Activated T-helper 1 cell treated with anti-CD3 and anti-CD28 coated beads, Interleukin-2, amount 50 U/mL, for 16 hours (primary cell): ENCODE results near the gene ROBO2.

Source experiments
- DNase-seq, 2 donors: peaks; one replicate each; pipeline ENCODE4 v3.0.0-alpha.2; 2020; ENCODE audit warnings: low read depth in 1 of 2, low spot score in 1 of 2

The ROBO2 gene

GRCh38 chr3:77051591-77051990 lies 11.7 kb downstream of the ROBO2 start:
- no peak for DNase-seq

GRCh38 chr3:77052051-77052501 lies 12.2 kb downstream of the ROBO2 start:
- no peak for DNase-seq

- no peak for DNase-seq
These were observed 13.1 kb downstream of the ROBO2 start for GRCh38 chr3:77052733-77053670.

DNA sequence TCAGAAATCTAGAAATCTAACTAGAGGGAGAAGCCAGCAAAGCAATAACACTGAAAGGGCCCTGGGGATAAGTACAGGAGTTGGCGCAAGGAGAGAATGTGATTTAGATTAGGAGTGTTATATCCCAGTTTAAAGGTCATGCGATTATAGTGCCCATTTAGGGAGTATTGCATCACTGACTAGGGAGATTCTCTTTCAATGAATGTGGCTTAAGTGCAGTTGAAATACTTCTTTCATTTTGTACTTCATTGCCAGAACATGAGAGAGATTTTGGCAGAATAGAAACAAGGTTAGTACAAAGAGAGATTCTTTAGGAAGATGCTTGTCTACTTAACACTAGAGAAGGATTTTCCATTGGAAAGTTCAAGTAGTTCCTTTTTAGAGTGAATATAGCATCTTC lies 13.9 kb downstream of the ROBO2 start:
- DNase-seq: no peak

DNA sequence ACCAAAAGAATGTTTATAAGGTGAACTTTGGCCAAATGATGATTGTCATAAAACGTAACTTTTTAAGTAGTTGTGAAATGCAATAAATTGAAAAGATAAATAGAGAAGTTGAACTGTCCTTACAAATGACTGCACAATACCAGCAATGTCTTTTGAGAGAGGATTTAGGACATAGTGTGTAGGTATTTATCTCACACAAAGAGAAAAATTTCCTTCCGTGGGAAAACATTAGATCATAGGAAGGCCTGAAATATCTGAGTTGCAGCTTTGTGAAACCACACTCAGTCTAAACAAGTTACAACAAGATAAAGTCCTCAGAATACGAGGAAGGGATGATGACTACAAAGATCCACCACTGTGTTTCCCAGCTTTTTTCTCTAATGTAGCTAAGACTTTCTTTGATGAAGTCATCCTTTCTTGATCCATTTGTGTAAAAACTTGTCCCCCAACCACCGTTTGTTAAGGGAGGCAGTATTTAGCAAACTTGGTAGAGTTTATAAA lies 16.0 kb downstream of the ROBO2 start:
- no peak for DNase-seq

DNA sequence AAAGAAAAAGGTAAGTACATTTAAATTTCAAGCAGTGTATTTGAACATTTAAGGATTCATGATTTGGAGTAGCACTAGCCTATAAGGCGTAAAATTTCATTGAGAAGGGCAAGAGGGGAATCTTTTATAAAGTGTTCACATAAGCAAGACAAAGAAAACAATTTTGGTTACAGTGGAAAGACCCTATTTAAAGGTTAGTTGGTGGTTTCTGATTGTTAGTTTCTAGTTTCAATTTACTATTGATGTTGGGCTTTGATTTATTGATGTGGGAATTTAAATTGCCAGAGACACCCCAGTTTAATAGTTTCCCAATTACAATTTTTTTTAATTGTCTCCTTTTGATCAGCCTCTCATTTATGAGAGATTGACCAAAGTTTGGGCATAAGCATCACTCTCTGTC lies 19.5 kb downstream of the ROBO2 start:
- DNase-seq: no peak

DNA sequence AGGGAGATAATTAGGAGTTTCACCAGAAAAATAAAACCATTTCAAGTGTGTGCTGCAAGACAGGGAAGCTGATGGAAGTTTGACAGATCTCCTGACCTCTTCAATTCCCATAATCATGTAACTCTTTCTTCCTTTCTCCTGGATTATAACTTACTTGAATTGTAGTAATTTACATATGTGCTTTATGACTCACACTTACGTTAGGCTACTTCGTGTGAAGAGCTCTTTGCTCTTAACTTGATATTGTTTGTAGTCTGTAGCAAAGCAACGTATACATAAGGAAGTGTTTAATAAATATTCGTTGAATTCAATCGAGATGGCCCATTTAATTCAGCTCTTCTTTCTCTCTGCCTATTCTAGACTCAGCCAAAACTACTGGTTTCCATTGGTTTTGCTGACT lies 23.5 kb downstream of the ROBO2 start:
- no peak for DNase-seq

GRCh38 chr3:77065750-77066149 lies 25.9 kb downstream of the ROBO2 start:
- no peak for DNase-seq

DNA sequence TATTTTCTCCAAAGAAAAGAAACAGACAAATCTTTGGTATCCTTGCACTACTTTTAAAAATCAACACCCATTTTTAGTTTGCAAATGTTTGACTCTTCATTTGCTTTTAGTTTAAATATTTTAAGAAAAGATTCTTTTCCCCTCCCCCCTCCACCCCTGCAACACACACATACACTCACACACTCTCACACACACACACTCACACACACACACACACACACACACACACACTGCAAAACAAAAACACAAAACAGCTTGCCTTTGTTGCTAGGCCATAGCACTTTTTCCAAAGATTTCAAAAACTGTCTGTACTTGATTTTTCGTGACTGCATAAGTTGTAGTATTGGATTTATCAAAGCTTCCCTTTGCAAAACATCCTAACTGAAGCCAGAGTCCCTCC lies 26.9 kb downstream of the ROBO2 start:
- DNase-seq: no peak

- DNase-seq: no peak
These were observed 28.9 kb downstream of the ROBO2 start for GRCh38 chr3:77068808-77069207.

- no peak for DNase-seq
These were observed 31.5 kb downstream of the ROBO2 start for GRCh38 chr3:77071364-77071763.

DNA sequence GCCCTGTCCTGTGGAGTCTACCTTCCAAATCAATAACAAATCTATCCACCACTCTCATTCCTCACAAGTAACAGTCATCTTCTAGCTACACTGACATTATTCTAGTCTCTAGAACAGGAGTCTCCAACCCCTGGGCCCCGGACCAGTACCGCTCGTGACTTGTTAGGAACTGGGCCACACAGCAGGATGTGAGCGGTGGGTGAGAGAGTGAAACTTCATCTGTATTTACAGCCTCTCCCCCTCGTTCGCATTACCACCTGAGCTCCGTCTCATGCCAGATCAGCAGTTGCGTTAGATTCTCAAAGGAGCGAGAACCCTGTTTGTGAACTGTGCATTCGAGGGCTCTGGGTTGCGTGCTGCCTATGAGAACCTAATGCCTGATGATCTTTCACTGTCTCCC lies 31.9 kb downstream of the ROBO2 start:
- DNase-seq: no peak

DNA sequence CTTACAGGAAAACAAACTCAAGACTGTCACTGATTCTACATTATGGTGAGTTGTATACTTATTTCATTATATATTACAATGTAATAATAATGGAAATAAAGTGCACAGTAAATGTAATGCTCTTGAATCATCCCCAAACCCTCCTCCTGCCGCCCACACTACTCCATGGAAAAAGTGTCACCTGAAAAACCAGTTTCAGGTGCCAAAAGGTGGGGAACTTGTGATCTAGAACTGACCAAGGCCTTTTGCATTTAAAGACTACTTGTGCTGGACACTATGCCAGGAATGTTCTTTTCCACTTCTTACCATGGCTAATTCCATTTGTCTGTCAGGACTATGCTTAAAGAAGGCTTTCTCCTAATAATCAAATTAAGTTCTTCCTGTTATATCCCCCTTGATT lies 32.3 kb downstream of the ROBO2 start:
- no peak for DNase-seq

DNA sequence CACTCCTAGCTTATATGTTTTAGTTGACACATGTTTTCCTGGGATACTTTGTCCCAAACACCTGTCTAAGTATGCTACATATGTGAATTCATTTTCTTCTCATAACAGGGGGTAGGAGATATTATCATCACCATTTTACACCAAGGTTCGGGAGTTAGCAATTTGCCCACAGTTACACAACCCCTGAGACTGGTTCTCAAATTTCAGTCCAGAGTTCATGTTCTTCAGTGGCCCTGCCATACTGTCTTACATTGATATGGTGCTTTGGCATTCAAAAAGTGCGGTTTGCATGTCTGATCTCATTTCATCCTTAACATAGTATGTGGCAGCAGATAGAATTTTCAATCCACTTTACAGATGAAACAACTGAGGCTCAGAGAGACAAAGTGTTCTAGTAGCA lies 38.4 kb downstream of the ROBO2 start:
- no peak for DNase-seq

DNA sequence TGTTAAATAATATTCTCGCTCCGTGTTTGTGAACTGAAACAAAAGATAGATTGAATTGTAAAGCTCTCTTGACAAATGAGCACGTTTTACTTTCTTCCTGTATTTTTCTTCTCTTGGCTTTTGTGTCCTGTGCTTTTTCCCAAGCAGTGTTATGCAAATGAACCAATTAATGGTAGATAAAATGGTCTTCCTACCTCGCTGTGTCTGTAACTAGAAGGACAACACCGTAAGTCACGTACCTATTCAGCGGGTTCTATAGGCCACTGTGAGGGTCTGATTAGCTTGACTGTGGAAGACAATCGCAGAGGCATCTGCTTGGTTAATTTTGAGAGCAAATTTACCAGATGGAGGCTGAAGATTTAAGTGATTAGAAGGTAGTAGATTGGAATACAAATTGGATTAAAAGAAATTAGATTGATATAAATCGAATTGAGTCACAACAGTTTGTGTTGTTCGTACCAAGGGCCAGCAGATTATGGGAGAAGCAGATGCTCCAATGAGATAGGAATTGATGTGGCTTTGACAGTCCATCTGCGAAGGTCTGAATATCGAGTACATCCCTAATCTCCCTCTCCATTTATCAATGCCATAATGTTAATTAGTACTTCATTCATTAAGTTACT lies 40.2 kb downstream of the ROBO2 start:
- no peak for DNase-seq

- no peak for DNase-seq
These were observed 41.4 kb downstream of the ROBO2 start for GRCh38 chr3:77081240-77081661.

- DNase-seq: no peak
These were observed 44.6 kb downstream of the ROBO2 start for GRCh38 chr3:77084511-77084910.

DNA sequence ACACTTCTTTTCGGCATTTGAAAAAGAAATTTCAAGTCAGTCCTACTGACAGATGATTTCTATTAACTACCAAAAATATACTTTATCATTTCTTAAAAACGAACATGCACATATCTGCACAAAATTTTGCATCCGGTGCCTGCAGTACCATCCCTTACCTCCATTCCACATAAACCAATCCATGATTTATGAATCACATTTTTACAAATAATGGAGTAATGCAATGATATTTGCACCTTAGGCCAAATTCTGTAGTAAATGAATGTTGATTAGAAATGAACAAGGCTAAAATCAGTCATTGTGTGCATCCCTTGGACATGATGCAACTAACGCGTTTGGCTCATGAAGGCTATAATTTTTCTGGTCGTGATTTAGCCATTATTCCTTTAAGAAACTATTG lies 46.5 kb downstream of the ROBO2 start:
- DNase-seq: no peak

DNA sequence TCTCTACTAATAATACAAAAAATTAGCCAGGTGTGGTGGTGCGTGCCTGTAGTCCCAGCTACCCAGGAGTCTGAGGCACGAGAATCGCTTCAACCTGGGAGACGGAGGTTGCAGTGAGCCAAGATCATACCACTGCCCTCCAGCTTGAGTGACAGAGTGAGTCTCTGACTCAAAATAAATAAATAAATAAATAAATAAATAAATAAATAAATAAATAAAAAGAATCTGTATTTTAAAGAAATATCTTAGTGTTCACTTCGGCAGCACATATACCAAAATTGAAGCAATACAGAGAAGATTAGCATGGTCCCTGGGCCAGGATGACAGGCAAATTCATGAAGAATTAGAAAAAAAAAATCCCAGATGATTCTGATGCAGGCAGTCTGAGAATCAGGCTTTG lies 51.9 kb downstream of the ROBO2 start:
- no peak for DNase-seq

DNA sequence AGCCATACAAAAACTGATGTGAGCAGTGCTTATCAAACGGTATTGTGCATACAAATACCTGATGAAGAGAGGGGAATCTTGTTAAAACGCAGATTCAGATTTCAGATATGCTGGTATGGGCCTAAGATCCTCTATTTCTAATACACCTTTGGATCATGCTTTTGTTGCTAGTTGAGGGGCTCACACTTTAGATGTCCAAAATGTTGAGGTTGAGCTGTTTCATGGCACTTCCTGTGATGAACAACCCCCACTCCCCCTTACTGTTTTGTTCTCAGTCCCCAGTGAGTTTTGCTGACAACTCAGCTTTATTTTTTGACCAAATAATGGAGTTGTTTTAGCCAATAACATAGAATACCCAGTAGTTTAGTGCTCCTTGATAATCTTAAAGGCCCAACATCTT lies 53.2 kb downstream of the ROBO2 start:
- no peak for DNase-seq

GRCh38 chr3:77096145-77096544 lies 56.2 kb downstream of the ROBO2 start:
- no peak for DNase-seq
